ENCODE measurements around the gene OPN3. TPM values are rescaled to one million over a fixed set of nuclear protein-coding genes. Genes with fewer than 3 reads are reported as not detected.

Gene OPN3
- total and polyA plus RNA-seq, 9 of the 15 experiments (the other 6 are each of a cell fraction or from before 2014, with no cell fraction given): 4.2 to 34.6 (median 17.0) TPM

DNA sequence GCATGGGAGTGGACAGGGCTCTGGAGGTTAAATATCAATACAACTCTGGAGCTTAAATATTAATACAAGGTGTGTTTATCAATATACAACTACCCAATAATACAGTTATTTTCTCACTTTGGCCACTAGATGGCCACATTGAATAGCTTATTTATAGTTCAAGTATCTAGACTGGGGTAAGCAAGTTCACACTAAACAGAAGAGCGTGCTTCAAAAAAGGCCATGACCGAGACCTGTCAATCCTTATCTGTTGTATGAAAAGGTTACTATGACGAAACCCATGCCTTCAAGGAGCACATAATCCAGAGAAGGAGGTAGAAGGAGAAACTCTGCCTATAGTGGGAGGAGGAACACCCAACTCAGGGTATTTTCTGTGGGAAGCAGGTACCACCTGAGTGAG lies 29.1 kb downstream of the OPN3 start (continued):
- TF ChIP-seq, protein P1, sequence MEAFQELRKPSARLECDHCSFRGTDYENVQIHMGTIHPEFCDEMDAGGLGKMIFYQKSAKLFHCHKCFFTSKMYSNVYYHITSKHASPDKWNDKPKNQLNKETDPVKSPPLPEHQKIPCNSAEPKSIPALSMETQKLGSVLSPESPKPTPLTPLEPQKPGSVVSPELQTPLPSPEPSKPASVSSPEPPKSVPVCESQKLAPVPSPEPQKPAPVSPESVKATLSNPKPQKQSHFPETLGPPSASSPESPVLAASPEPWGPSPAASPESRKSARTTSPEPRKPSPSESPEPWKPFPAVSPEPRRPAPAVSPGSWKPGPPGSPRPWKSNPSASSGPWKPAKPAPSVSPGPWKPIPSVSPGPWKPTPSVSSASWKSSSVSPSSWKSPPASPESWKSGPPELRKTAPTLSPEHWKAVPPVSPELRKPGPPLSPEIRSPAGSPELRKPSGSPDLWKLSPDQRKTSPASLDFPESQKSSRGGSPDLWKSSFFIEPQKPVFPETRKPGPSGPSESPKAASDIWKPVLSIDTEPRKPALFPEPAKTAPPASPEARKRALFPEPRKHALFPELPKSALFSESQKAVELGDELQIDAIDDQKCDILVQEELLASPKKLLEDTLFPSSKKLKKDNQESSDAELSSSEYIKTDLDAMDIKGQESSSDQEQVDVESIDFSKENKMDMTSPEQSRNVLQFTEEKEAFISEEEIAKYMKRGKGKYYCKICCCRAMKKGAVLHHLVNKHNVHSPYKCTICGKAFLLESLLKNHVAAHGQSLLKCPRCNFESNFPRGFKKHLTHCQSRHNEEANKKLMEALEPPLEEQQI (IDR thresholded peaks at IDR 0.05): peak; percentile 55; the same call in 1 of the 2 replicates
- TF ChIP-seq, protein P2, sequence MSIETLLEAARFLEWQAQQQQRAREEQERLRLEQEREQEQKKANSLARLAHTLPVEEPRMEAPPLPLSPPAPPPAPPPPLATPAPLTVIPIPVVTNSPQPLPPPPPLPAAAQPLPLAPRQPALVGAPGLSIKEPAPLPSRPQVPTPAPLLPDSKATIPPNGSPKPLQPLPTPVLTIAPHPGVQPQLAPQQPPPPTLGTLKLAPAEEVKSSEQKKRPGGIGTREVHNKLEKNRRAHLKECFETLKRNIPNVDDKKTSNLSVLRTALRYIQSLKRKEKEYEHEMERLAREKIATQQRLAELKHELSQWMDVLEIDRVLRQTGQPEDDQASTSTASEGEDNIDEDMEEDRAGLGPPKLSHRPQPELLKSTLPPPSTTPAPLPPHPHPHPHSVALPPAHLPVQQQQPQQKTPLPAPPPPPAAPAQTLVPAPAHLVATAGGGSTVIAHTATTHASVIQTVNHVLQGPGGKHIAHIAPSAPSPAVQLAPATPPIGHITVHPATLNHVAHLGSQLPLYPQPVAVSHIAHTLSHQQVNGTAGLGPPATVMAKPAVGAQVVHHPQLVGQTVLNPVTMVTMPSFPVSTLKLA (conservative IDR thresholded peaks at IDR 0.05): peak; percentile 61 to 84; a peak in 3 of 4 replicates
- TF ChIP-seq ETS2 (tag; IDR thresholded peaks at IDR 0.05; ENCODE audit: borderline replicate concordance, poor library complexity, severe bottlenecking): no peak
- no peak for TF ChIP-seq RBM39 (optimal IDR thresholded peaks at IDR 0.05; ENCODE audit: low read depth, low read length)
- TF ChIP-seq, protein P3, sequence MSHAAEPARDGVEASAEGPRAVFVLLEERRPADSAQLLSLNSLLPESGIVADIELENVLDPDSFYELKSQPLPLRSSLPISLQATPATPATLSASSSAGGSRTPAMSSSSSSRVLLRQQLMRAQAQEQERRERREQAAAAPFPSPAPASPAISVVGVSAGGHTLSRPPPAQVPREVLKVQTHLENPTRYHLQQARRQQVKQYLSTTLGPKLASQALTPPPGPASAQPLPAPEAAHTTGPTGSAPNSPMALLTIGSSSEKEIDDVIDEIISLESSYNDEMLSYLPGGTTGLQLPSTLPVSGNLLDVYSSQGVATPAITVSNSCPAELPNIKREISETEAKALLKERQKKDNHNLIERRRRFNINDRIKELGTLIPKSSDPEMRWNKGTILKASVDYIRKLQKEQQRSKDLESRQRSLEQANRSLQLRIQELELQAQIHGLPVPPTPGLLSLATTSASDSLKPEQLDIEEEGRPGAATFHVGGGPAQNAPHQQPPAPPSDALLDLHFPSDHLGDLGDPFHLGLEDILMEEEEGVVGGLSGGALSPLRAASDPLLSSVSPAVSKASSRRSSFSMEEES (CRISPR knock-in tag; IDR thresholded peaks at IDR 0.05): no peak
- no peak for TF ChIP-seq OTX1 (CRISPR knock-in tag; IDR thresholded peaks at IDR 0.05)
- TF ChIP-seq ZNF3 (CRISPR knock-in tag; IDR thresholded peaks at IDR 0.05): no peak
- TF ChIP-seq ETV1 (tag; conservative IDR thresholded peaks at IDR 0.05; ENCODE audit: low read depth): no peak
- no peak for TF ChIP-seq RBM14 (IDR thresholded peaks at IDR 0.05; ENCODE audit: borderline replicate concordance, insufficient read depth, low read depth, low read length)
- TF ChIP-seq, protein P4, sequence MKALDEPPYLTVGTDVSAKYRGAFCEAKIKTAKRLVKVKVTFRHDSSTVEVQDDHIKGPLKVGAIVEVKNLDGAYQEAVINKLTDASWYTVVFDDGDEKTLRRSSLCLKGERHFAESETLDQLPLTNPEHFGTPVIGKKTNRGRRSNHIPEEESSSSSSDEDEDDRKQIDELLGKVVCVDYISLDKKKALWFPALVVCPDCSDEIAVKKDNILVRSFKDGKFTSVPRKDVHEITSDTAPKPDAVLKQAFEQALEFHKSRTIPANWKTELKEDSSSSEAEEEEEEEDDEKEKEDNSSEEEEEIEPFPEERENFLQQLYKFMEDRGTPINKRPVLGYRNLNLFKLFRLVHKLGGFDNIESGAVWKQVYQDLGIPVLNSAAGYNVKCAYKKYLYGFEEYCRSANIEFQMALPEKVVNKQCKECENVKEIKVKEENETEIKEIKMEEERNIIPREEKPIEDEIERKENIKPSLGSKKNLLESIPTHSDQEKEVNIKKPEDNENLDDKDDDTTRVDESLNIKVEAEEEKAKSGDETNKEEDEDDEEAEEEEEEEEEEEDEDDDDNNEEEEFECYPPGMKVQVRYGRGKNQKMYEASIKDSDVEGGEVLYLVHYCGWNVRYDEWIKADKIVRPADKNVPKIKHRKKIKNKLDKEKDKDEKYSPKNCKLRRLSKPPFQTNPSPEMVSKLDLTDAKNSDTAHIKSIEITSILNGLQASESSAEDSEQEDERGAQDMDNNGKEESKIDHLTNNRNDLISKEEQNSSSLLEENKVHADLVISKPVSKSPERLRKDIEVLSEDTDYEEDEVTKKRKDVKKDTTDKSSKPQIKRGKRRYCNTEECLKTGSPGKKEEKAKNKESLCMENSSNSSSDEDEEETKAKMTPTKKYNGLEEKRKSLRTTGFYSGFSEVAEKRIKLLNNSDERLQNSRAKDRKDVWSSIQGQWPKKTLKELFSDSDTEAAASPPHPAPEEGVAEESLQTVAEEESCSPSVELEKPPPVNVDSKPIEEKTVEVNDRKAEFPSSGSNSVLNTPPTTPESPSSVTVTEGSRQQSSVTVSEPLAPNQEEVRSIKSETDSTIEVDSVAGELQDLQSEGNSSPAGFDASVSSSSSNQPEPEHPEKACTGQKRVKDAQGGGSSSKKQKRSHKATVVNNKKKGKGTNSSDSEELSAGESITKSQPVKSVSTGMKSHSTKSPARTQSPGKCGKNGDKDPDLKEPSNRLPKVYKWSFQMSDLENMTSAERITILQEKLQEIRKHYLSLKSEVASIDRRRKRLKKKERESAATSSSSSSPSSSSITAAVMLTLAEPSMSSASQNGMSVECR (CRISPR knock-in tag; IDR thresholded peaks at IDR 0.05): no peak
- TF ChIP-seq C11orf30 (IDR thresholded peaks at IDR 0.05; ENCODE audit: low read depth): no peak
- no peak for TF ChIP-seq POLR3A (IDR thresholded peaks at IDR 0.05; ENCODE audit: borderline replicate concordance, extremely low read depth, insufficient read depth, insufficient read length)
- no peak for TF ChIP-seq ZC3H4 (CRISPR knock-in tag; IDR thresholded peaks at IDR 0.05; ENCODE audit: borderline replicate concordance)
- TF ChIP-seq TSC22D4 (tag; IDR thresholded peaks at IDR 0.05): no peak
- TF ChIP-seq EP300 (IDR thresholded peaks at IDR 0.05; ENCODE audit: low read length): peak; percentile 50
- 0 out of 2 replicates have a peak, but pooled peaks have one; percentile 1 for TF ChIP-seq PTRF (tag; IDR thresholded peaks at IDR 0.05)
